ENCODE measurements around the gene PTGR3. TPM values are rescaled to one million over a fixed set of nuclear protein-coding genes. Genes with fewer than 3 reads are reported as not detected.

Gene PTGR3
- total RNA-seq, 3 donors from 2014 or later (not counting 1 experiment from before 2014, with no cell fraction given) = 27.4 to 29.4 (median 28.5) TPM

DNA sequence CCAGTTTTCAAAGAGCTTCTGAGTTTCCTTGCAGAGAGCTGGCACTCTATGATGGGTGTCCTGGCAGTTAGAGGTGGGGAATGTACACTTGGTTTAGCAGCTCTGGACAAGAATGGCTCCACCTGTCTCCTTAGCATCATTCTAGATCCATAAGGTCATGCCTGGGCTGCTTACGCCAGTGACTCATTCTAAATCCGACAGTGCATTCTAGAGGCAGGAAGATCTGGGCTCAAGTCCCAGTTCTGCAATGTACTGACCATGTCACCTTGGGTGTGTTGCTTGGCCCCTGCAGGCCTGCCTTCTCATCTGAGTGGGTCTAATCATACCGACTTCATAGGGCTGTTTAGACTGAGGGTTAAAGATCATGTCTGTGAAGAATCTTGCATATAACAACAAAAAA lies 46.5 kb downstream of the PTGR3 start:
- Mint-ChIP-seq H3K4me1 (peaks cover 13% of the 10 kb centered on the region in 2 donors), H3K4me3 (peak overlapping the region; percentile 89), H3K36me3 (no peaks in the 10 kb centered on the region), H3K9me3 (no peaks in the 10 kb centered on the region), H3K27ac (no peak overlapping the region), H3K27me3 (ENCODE audit: low read depth in 2 of 2) (peaks cover 11 to 35% of the 10 kb centered on the region in 2 donors)
- no peaks in the 10 kb centered on the region for H3K4me1 ChIP-seq (ENCODE audit: control insufficient read depth, insufficient read depth, low read length)
- H3K27me3 ChIP-seq (ENCODE audit: control insufficient read depth, insufficient read depth, low read length) = no peaks in the 10 kb centered on the region
- no peak overlapping the region for H3K27ac ChIP-seq (ENCODE audit: low read length)
- ATAC-seq = no peak
- no peak for DNase-seq
- H3K36me3 ChIP-seq (ENCODE audit: control insufficient read depth, insufficient read depth, low read length) = no peaks in the 10 kb centered on the region
- H3K4me3 ChIP-seq (ENCODE audit: low read length) = no peak overlapping the region
- intact Hi-C loops (cut with micrococcal nuclease) = loop anchor here (10.0 kb wide), 1 partner anchor 202 kb away; no protein-coding TSS in a partner anchor
- no peaks in the 10 kb centered on the region for H3K9me3 ChIP-seq (ENCODE audit: control insufficient read depth, insufficient read depth, low read length)
- TF ChIP-seq, protein P1, sequence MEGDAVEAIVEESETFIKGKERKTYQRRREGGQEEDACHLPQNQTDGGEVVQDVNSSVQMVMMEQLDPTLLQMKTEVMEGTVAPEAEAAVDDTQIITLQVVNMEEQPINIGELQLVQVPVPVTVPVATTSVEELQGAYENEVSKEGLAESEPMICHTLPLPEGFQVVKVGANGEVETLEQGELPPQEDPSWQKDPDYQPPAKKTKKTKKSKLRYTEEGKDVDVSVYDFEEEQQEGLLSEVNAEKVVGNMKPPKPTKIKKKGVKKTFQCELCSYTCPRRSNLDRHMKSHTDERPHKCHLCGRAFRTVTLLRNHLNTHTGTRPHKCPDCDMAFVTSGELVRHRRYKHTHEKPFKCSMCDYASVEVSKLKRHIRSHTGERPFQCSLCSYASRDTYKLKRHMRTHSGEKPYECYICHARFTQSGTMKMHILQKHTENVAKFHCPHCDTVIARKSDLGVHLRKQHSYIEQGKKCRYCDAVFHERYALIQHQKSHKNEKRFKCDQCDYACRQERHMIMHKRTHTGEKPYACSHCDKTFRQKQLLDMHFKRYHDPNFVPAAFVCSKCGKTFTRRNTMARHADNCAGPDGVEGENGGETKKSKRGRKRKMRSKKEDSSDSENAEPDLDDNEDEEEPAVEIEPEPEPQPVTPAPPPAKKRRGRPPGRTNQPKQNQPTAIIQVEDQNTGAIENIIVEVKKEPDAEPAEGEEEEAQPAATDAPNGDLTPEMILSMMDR (IDR thresholded peaks at IDR 0.05) = no peak
- 94% methylated on average over 2 of the region's 3 CpGs for WGBS (ENCODE audit: insufficient coverage)

DNA sequence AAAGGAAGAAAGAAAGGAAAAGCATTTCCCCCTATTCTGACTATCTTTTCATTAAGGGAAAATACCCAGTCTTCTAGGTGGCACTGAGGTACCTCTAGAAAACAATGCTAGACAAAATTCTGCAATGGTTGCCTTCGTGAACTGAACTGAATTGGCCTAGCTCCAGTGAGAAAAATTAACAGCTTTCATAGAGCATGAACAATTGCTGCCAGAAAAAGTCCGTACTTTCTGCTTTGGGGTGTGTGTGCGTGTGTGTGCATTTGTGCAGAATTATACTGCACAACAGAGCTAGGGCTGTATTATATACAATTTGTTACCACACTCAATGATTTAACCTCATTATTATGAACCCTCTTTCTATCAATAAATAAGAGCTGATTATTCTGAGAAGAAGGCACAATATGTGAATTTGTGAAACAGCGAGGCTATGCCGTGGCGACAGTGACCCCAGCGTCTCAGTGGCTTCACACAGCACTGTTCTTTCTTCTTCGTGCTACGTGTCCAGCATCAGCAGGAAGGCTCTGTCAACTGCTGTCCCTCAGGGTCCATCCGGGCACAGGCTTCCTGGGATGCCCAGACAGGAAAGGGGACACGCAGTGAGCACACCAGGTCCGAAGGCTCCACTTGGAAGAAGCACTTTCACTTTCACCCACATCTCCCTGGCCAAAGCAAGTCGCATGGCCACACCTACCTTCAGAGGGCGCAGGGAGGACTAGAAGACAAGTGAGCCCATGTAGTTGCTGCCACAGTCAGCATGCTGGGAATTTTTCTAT lies 47.5 kb downstream of the PTGR3 start:
- Mint-ChIP-seq H3K4me3 (peak overlapping the region; percentile 89), H3K27me3 (ENCODE audit: low read depth in 2 of 2) (peaks cover 12 to 26% of the 10 kb centered on the region in 2 donors), H3K27ac (peak overlapping the region in 1 of 2 donors; percentile 79), H3K9me3 (no peaks in the 10 kb centered on the region), H3K36me3 (no peaks in the 10 kb centered on the region), H3K4me1 (peaks cover 13% of the 10 kb centered on the region in 2 donors)
- H3K27me3 ChIP-seq (ENCODE audit: control insufficient read depth, insufficient read depth, low read length) = no peaks in the 10 kb centered on the region
- 19% methylated on average over 13 of the region's 14 CpGs for WGBS (ENCODE audit: insufficient coverage)
- no peaks in the 10 kb centered on the region for H3K4me1 ChIP-seq (ENCODE audit: control insufficient read depth, insufficient read depth, low read length)
- TF ChIP-seq, protein P1 (IDR thresholded peaks at IDR 0.05) = no peak
- H3K36me3 ChIP-seq (ENCODE audit: control insufficient read depth, insufficient read depth, low read length) = no peaks in the 10 kb centered on the region
- intact Hi-C loops (cut with micrococcal nuclease) = loop anchor here (10.0 kb wide), 1 partner anchor 203 kb away; no protein-coding TSS in a partner anchor
- ATAC-seq (peak; percentile 38 to 81 (median 65)), DNase-seq (peak in 1 of 2 donors; percentile 58)
- H3K27ac ChIP-seq (ENCODE audit: low read length) = no peak overlapping the region
- peak overlapping the region; percentile 35 for H3K4me3 ChIP-seq (ENCODE audit: low read length)
- no peaks in the 10 kb centered on the region for H3K9me3 ChIP-seq (ENCODE audit: control insufficient read depth, insufficient read depth, low read length)

DNA sequence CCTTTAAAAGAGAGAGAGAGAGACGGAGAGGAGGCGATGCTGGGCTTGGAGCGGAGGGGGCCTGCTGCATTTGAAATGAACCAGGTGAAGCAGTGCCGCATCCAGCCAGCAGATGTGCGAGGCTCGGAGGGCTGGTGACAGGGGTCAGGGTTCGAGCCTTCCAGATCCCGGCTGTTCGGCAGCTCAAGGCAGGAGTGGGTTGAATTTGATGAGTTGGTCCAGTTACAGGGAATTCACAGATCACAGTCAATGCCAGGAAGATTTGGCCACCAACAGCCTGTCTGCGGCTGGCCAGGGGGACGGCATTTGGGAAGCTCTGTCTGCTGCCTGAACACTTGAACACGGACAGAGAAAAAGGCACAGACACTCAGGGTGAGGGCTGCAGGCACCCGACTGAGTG lies 48.6 kb downstream of the PTGR3 start:
- no peak overlapping the region for H3K27ac ChIP-seq (ENCODE audit: low read length)
- ATAC-seq = no peak
- WGBS (ENCODE audit: insufficient coverage) = 92% methylated on average over 12 of the region's 13 CpGs
- H3K9me3 ChIP-seq (ENCODE audit: control insufficient read depth, insufficient read depth, low read length) = no peaks in the 10 kb centered on the region
- TF ChIP-seq, protein P1 (IDR thresholded peaks at IDR 0.05) = no peak
- Mint-ChIP-seq H3K36me3 (no peaks in the 10 kb centered on the region), H3K27me3 (ENCODE audit: low read depth in 2 of 2) (peaks cover 12 to 20% of the 10 kb centered on the region in 2 donors), H3K4me1 (peaks cover 13% of the 10 kb centered on the region in 2 donors), H3K27ac (no peak overlapping the region), H3K9me3 (no peaks in the 10 kb centered on the region), H3K4me3 (peak overlapping the region; percentile 37)
- H3K4me1 ChIP-seq (ENCODE audit: control insufficient read depth, insufficient read depth, low read length) = no peaks in the 10 kb centered on the region
- no peaks in the 10 kb centered on the region for H3K27me3 ChIP-seq (ENCODE audit: control insufficient read depth, insufficient read depth, low read length)
- intact Hi-C loops (cut with micrococcal nuclease) = loop anchor here (10.0 kb wide), 1 partner anchor 204 kb away; no protein-coding TSS in a partner anchor
- H3K4me3 ChIP-seq (ENCODE audit: low read length) = no peak overlapping the region
- no peaks in the 10 kb centered on the region for H3K36me3 ChIP-seq (ENCODE audit: control insufficient read depth, insufficient read depth, low read length)
- DNase-seq = no peak
